ENCODE data around the gene ZNF37A. TPM values are rescaled to one million over a fixed set of nuclear protein-coding genes. Genes with fewer than 3 reads are reported as not detected.

ZNF37A gene
- polyA plus RNA-seq, 3 donors, result 0.25 to 3.4 (median 1.6) TPM

DNA sequence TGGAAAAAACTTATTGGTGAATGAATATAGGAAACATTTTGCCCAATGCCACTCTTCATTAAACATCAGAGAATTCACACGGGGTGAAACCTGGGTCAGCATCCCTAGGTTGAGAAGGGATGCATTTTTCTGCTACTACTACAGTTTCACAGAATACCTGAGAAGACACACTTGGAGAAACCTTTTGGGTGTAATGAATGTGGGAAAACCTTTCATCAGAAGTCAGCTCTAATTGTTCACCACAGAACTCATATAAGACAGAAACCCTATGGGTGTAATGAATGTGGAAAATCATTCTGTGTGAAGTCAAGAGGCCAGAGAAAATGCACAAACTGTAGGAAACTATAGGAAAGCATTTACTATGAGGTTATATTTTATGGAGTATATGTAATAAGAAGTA is 24.9 kb downstream of the ZNF37A start:
- H3K4me1 ChIP-seq (ENCODE audit: control insufficient read depth in 1 of 2, insufficient read depth in 2 of 2, low read length in 2 of 2), result no peaks in the 10 kb centered on the region
- WGBS (ENCODE audit: insufficient coverage), result no CpG with 5 or more reads among the region's 1 CpG
- no peaks in the 10 kb centered on the region for H3K4me1 Mint-ChIP-seq
- no peak for DNase-seq
- H3K36me3 ChIP-seq (replicated peaks in 1 of 2; ENCODE audit: control insufficient read depth in 1 of 2, insufficient read depth in 2 of 2, low read length in 2 of 2), result peaks cover 11 to 43% of the 10 kb centered on the region in 2 donors
- H3K4me3 Mint-ChIP-seq, result no peak overlapping the region
- H3K27ac Mint-ChIP-seq, result no peak overlapping the region
- peak overlapping the region in 1 of 3 experiments; percentile 29 for H3K4me3 ChIP-seq (replicated peaks in 1 of 3; ENCODE audit: low read depth in 2 of 3, low read length in 3 of 3)
- peaks cover 33 to 37% of the 10 kb centered on the region in 2 donors for H3K36me3 Mint-ChIP-seq
- intact Hi-C loops (cut with micrococcal nuclease), result no loop called here
- H3K9me3 Mint-ChIP-seq, result peaks cover 42 to 92% (median 88%) of the 10 kb centered on the region in 7 donors
- no peak overlapping the region for H2AFZ ChIP-seq (ENCODE audit: insufficient read depth, low read depth, low read length, poor library complexity, severe bottlenecking)
- H3K79me2 ChIP-seq (ENCODE audit: insufficient read depth, low read length), result no peaks in the 10 kb centered on the region
- H4K20me1 ChIP-seq (ENCODE audit: insufficient read depth, low read length), result no peaks in the 10 kb centered on the region
- no peak overlapping the region for H3K4me2 ChIP-seq (replicated peaks; ENCODE audit: extremely low read depth, low read length, poor library complexity, severe bottlenecking)
- H3K9ac ChIP-seq (ENCODE audit: insufficient read depth, low read length, poor library complexity, severe bottlenecking), result no peak overlapping the region
- no peak overlapping the region for H3K27ac ChIP-seq (ENCODE audit: low read depth in 1 of 2, low read length in 2 of 2)
- no peaks in the 10 kb centered on the region for H3K27me3 ChIP-seq (ENCODE audit: control insufficient read depth in 2 of 2, insufficient read depth in 2 of 2, low read length in 2 of 2)
- H3K27me3 Mint-ChIP-seq (ENCODE audit: low read depth in 3 of 3), result peaks cover 0 to 2% (median 1%) of the 10 kb centered on the region in 3 donors
- H3K9me3 ChIP-seq (replicated peaks in 1 of 2; ENCODE audit: control insufficient read depth in 1 of 2, insufficient read depth in 1 of 2, low read length in 2 of 2), result peaks cover 47 to 100% of the 10 kb centered on the region in 2 donors
- TF ChIP-seq, protein P1, sequence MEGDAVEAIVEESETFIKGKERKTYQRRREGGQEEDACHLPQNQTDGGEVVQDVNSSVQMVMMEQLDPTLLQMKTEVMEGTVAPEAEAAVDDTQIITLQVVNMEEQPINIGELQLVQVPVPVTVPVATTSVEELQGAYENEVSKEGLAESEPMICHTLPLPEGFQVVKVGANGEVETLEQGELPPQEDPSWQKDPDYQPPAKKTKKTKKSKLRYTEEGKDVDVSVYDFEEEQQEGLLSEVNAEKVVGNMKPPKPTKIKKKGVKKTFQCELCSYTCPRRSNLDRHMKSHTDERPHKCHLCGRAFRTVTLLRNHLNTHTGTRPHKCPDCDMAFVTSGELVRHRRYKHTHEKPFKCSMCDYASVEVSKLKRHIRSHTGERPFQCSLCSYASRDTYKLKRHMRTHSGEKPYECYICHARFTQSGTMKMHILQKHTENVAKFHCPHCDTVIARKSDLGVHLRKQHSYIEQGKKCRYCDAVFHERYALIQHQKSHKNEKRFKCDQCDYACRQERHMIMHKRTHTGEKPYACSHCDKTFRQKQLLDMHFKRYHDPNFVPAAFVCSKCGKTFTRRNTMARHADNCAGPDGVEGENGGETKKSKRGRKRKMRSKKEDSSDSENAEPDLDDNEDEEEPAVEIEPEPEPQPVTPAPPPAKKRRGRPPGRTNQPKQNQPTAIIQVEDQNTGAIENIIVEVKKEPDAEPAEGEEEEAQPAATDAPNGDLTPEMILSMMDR (IDR thresholded peaks at IDR 0.05), result no peak

DNA sequence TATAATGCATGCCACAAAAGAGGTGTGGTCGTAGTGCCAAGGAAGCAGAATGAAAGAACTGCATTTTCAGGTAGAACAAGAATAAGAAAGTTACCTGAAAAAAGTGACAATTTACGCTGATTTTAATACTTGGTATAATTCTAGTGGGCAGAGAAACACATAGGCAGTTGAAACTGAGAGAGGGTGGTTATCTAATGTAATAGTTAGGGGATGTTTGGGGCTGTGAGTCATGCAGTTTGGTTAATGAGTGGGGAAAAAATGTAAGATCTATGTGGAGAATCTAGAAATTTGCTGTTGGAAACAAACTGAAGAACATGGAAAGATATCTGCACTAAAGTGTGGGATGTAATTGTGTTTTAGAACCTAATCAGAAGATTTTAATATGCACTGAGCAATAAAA is 33.7 kb downstream of the ZNF37A start:
- H4K20me1 ChIP-seq (ENCODE audit: insufficient read depth, low read length), result no peaks in the 10 kb centered on the region
- DNase-seq, result no peak
- H3K36me3 ChIP-seq (replicated peaks in 1 of 2; ENCODE audit: control insufficient read depth in 1 of 2, insufficient read depth in 2 of 2, low read length in 2 of 2), result no peaks in the 10 kb centered on the region
- Mint-ChIP-seq H3K36me3 (no peaks in the 10 kb centered on the region), H3K9me3 (peaks cover 28 to 67% (median 53%) of the 10 kb centered on the region in 7 donors), H3K4me3 (no peak overlapping the region), H3K4me1 (no peaks in the 10 kb centered on the region), H3K27ac (no peak overlapping the region), H3K27me3 (ENCODE audit: low read depth in 3 of 3) (no peaks in the 10 kb centered on the region)
- no peaks in the 10 kb centered on the region for H3K4me1 ChIP-seq (ENCODE audit: control insufficient read depth in 1 of 2, insufficient read depth in 2 of 2, low read length in 2 of 2)
- TF ChIP-seq, protein P1 (IDR thresholded peaks at IDR 0.05), result no peak
- no peak overlapping the region for H3K9ac ChIP-seq (ENCODE audit: insufficient read depth, low read length, poor library complexity, severe bottlenecking)
- 100% methylated on average over 1 of the region's 2 CpGs for WGBS (ENCODE audit: insufficient coverage)
- intact Hi-C loops (cut with micrococcal nuclease), result no loop called here
- no peak overlapping the region for H3K4me2 ChIP-seq (replicated peaks; ENCODE audit: extremely low read depth, low read length, poor library complexity, severe bottlenecking)
- H2AFZ ChIP-seq (ENCODE audit: insufficient read depth, low read depth, low read length, poor library complexity, severe bottlenecking), result no peak overlapping the region
- no peak overlapping the region for H3K27ac ChIP-seq (ENCODE audit: low read depth in 1 of 2, low read length in 2 of 2)
- no peaks in the 10 kb centered on the region for H3K27me3 ChIP-seq (ENCODE audit: control insufficient read depth in 2 of 2, insufficient read depth in 2 of 2, low read length in 2 of 2)
- H3K4me3 ChIP-seq (replicated peaks in 1 of 3; ENCODE audit: low read depth in 2 of 3, low read length in 3 of 3), result no peak overlapping the region
- H3K79me2 ChIP-seq (ENCODE audit: insufficient read depth, low read length), result no peaks in the 10 kb centered on the region
- peaks cover 31 to 76% of the 10 kb centered on the region in 2 donors for H3K9me3 ChIP-seq (replicated peaks in 1 of 2; ENCODE audit: control insufficient read depth in 1 of 2, insufficient read depth in 1 of 2, low read length in 2 of 2)
